ENCODE results near the gene CCL18. TPM values are rescaled to one million over a fixed set of nuclear protein-coding genes. Genes with fewer than 3 reads are reported as not detected.

The CCL18 gene
- total and polyA plus RNA-seq, 10 of the 15 experiments (the other 5 are each of a cell fraction or from before 2014, with no cell fraction given) = 0.26 TPM; not detected in 9

DNA sequence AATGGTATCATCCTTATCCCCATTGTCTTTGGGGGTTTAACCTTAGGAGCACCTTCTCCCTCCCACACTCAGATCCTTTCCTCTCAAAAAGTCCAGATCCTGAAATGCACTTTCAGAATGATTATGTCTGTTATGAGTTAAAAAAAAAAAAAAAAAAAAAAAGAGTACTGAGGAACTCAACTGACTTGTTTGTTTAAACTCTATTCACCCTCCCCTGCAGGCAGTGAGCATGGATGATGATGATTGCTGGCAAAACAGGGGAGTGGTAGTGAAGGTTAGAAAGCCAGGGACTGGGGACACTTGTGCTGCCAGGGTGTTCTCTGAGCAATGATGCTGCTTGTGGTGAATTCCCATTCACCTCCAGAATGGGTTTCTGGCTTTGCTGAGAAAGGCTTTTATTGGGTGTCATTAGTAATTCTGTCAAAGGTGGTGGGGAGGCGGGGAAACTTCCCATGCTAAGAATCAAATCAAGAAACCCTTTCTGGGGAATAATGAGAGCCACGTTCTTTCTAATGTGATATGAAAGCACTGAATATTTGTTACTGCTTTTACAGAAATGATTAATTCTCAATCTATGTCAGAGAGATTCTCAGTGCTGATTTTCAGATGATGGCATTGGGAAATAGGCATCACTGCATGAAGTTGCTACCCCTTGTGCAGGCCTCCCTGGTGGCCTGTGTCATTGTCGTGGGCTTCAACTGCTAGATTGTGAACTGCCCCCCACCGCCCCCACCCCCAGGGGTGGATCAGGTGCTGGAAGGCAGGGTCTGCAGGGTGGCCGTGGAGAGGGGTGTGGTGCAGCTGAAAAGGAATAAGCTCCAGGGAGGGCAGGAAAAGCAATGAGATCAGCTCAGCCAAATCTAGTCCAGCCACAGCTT is 53.7 kb downstream of the CCL18 start (continued):
- TF ChIP-seq, protein P1, sequence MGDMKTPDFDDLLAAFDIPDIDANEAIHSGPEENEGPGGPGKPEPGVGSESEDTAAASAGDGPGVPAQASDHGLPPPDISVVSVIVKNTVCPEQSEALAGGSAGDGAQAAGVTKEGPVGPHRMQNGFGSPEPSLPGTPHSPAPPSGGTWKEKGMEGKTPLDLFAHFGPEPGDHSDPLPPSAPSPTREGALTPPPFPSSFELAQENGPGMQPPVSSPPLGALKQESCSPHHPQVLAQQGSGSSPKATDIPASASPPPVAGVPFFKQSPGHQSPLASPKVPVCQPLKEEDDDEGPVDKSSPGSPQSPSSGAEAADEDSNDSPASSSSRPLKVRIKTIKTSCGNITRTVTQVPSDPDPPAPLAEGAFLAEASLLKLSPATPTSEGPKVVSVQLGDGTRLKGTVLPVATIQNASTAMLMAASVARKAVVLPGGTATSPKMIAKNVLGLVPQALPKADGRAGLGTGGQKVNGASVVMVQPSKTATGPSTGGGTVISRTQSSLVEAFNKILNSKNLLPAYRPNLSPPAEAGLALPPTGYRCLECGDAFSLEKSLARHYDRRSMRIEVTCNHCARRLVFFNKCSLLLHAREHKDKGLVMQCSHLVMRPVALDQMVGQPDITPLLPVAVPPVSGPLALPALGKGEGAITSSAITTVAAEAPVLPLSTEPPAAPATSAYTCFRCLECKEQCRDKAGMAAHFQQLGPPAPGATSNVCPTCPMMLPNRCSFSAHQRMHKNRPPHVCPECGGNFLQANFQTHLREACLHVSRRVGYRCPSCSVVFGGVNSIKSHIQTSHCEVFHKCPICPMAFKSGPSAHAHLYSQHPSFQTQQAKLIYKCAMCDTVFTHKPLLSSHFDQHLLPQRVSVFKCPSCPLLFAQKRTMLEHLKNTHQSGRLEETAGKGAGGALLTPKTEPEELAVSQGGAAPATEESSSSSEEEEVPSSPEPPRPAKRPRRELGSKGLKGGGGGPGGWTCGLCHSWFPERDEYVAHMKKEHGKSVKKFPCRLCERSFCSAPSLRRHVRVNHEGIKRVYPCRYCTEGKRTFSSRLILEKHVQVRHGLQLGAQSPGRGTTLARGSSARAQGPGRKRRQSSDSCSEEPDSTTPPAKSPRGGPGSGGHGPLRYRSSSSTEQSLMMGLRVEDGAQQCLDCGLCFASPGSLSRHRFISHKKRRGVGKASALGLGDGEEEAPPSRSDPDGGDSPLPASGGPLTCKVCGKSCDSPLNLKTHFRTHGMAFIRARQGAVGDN (IDR thresholded peaks at IDR 0.05) = no peak
- TF ChIP-seq JUNB (IDR thresholded peaks at IDR 0.05) (peak; percentile 70), GABPA (IDR thresholded peaks at IDR 0.05; ENCODE audit: low read depth) (no peak), ETV6 (conservative IDR thresholded peaks at IDR 0.05 in 1 of 2, IDR thresholded peaks at IDR 0.05 in 1 of 2; ENCODE audit: borderline replicate concordance in 1 of 2, low read depth in 1 of 2) (peak in 1 of 2 experiments; percentile 72; a peak in 2 of 4 replicates), ESRRA (IDR thresholded peaks at IDR 0.05; ENCODE audit: low read length) (no peak), SMAD5 (IDR thresholded peaks at IDR 0.05; ENCODE audit: low read depth) (no peak), CEBPB (IDR thresholded peaks at IDR 0.05; ENCODE audit: borderline replicate concordance in 1 of 2, low read depth in 2 of 2, low read length in 2 of 2) (no peak), POLR2A (IDR thresholded peaks at IDR 0.05; ENCODE audit: low read depth, low read length) (no peak), IKZF1 (conservative IDR thresholded peaks at IDR 0.05) (peak; percentile 71), NR2C1 (IDR thresholded peaks at IDR 0.05) (no peak), NBN (IDR thresholded peaks at IDR 0.05) (no peak), TBL1XR1 (IDR thresholded peaks at IDR 0.05; ENCODE audit: low read depth, low read length) (0 out of 2 replicates have a peak, but pooled peaks have one; percentile 69), KLF5 (IDR thresholded peaks at IDR 0.05; ENCODE audit: partially characterized antibody) (no peak), NFYB (IDR thresholded peaks at IDR 0.05; ENCODE audit: insufficient read depth, low read depth, low read length) (no peak), ZNF384 (IDR thresholded peaks at IDR 0.05; ENCODE audit: borderline replicate concordance, low read depth, low read length) (peak; percentile 82), POU2F2 (IDR thresholded peaks at IDR 0.05; ENCODE audit: borderline replicate concordance, low read depth, low read length) (no peak), CBX3 (IDR thresholded peaks at IDR 0.05; ENCODE audit: borderline replicate concordance, low read depth) (no peak), ZNF207 (IDR thresholded peaks at IDR 0.05; ENCODE audit: borderline replicate concordance) (no peak)
- TF ChIP-seq, protein P2, sequence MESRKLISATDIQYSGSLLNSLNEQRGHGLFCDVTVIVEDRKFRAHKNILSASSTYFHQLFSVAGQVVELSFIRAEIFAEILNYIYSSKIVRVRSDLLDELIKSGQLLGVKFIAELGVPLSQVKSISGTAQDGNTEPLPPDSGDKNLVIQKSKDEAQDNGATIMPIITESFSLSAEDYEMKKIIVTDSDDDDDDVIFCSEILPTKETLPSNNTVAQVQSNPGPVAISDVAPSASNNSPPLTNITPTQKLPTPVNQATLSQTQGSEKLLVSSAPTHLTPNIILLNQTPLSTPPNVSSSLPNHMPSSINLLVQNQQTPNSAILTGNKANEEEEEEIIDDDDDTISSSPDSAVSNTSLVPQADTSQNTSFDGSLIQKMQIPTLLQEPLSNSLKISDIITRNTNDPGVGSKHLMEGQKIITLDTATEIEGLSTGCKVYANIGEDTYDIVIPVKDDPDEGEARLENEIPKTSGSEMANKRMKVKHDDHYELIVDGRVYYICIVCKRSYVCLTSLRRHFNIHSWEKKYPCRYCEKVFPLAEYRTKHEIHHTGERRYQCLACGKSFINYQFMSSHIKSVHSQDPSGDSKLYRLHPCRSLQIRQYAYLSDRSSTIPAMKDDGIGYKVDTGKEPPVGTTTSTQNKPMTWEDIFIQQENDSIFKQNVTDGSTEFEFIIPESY (IDR thresholded peaks at IDR 0.05) = no peak
- TF ChIP-seq, protein P3, sequence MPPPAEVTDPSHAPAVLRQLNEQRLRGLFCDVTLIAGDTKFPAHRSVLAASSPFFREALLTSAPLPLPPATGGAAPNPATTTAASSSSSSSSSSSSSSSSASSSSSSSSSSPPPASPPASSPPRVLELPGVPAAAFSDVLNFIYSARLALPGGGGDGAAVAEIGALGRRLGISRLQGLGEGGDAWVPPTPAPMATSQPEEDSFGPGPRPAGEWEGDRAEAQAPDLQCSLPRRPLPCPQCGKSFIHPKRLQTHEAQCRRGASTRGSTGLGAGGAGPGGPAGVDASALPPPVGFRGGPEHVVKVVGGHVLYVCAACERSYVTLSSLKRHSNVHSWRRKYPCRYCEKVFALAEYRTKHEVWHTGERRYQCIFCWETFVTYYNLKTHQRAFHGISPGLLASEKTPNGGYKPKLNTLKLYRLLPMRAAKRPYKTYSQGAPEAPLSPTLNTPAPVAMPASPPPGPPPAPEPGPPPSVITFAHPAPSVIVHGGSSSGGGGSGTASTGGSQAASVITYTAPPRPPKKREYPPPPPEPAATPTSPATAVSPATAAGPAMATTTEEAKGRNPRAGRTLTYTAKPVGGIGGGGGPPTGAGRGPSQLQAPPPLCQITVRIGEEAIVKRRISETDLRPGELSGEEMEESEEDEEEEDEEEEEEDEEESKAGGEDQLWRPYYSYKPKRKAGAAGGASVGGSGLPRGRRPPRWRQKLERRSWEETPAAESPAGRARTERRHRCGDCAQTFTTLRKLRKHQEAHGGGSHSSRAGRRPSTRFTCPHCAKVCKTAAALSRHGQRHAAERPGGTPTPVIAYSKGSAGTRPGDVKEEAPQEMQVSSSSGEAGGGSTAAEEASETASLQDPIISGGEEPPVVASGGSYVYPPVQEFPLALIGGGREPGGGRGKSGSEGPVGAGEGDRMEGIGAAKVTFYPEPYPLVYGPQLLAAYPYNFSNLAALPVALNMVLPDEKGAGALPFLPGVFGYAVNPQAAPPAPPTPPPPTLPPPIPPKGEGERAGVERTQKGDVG (CRISPR knock-in tag; IDR thresholded peaks at IDR 0.05) = no peak

All from GM12878 (cell line).